Caco-2 (cell line): ENCODE results near the gene PGA4. TPM values are rescaled to one million over a fixed set of nuclear protein-coding genes. Genes with fewer than 3 reads are reported as not detected.

Source experiments
- BruUV-seq: library from RNA; stranded (reverse); fragments of 400-500 nt; replicated peaks from 2 replicates; lab custom pipeline; 2021; lab: Mats Ljungman, UMichigan
- CTCF ChIA-PET: fragments of 300-600 bp; sonication (Branson Sonifier 250); formaldehyde crosslinking; loops from one replicate; lab custom pipeline; 2022; ENCODE audit warnings: antibody characterized with exemption; lab: Charles Lee
- POLR2A ChIA-PET: fragments of 300-600 bp; sonication (Branson Sonifier 250); formaldehyde crosslinking; loops from one replicate; lab custom pipeline; 2022; ENCODE audit warnings: antibody characterized with exemption; lab: Charles Lee
- DNase-seq, 2 experiments: peaks; one replicate each; pipeline versions ENCODE4 v3.0.0 to v3.0.0-alpha.2; 2020 to 2022
- H3K27me3 ChIP-seq: replicated peaks from 2 replicates; pipeline ENCODE4 v1.6.0; 2011; ENCODE audit warnings: low read length; ENCODE audit not compliant: control insufficient read depth, insufficient read depth
- H3K36me3 ChIP-seq: 2 replicates; pipeline ENCODE4 v1.5.1; 2011; ENCODE audit warnings: low read length; ENCODE audit not compliant: control insufficient read depth, insufficient read depth
- H3K4me1 ChIP-seq: fragments of 250-450 bp; sonication (Bioruptor Pico); 2 replicates; pipeline ENCODE4 v1.5.1; 2020; ENCODE audit warnings: mild to moderate bottlenecking
- H3K4me3 ChIP-seq: 2 replicates; pipeline ENCODE4 v1.5.1; 2011; ENCODE audit warnings: low read depth, mild to moderate bottlenecking, control low read depth, low read length
- H3K9me3 ChIP-seq: fragments of 250-450 bp; sonication (Bioruptor Pico); 2 replicates; pipeline ENCODE4 v1.5.1; 2020; ENCODE audit warnings: mild to moderate bottlenecking, moderate library complexity
- H3K27ac Mint-ChIP-seq: one replicate; pipeline ENCODE4 v1.8.0; 2022; ENCODE audit warnings: mixed read lengths; ENCODE audit not compliant: unreplicated experiment
- H3K27me3 Mint-ChIP-seq: one replicate; pipeline ENCODE4 v1.8.0; 2022; ENCODE audit warnings: mixed read lengths; ENCODE audit not compliant: insufficient read depth, unreplicated experiment
- H3K36me3 Mint-ChIP-seq: one replicate; pipeline ENCODE4 v1.8.0; 2022; ENCODE audit warnings: mild to moderate bottlenecking, mixed read lengths; ENCODE audit not compliant: insufficient read depth, unreplicated experiment
- H3K4me1 Mint-ChIP-seq: one replicate; pipeline ENCODE4 v1.8.0; 2022; ENCODE audit warnings: low read depth, mixed read lengths; ENCODE audit not compliant: unreplicated experiment
- H3K4me3 Mint-ChIP-seq: one replicate; pipeline ENCODE4 v1.8.0; 2022; ENCODE audit warnings: mild to moderate bottlenecking, moderate library complexity, mixed read lengths; ENCODE audit not compliant: unreplicated experiment
- H3K9me3 Mint-ChIP-seq: one replicate; pipeline ENCODE4 v1.8.0; 2022; ENCODE audit warnings: mixed read lengths; ENCODE audit not compliant: unreplicated experiment
- CTCF ChIP-seq, 2 experiments: fragments of 200-600 bp in 1 of 2; IDR thresholded peaks; 1 replicate in 1 of 2; 2 replicates in 1 of 2; pipeline versions ENCODE4 v1.5.1 to v1.8.0; 2011 to 2022; ENCODE audit warnings: antibody characterized with exemption in 1 of 2, control low read depth in 1 of 2, inconsistent platforms in 1 of 2, low read depth in 1 of 2, low read length in 1 of 2, mild to moderate bottlenecking in 1 of 2, moderate library complexity in 1 of 2; ENCODE audit not compliant: insufficient read depth in 1 of 2, severe bottlenecking in 1 of 2, unreplicated experiment in 1 of 2
- intact Hi-C: fragments of 100-400 bp; cut with micrococcal nuclease; formaldehyde crosslinking; loops from one replicate; pipeline ENCODE4 v1.10.0; 2022; ENCODE audit not compliant: unreplicated experiment
- total RNA-seq: library from RNA; stranded (reverse); gene quantifications from 2 replicates; pipeline ENCODE4 v1.2.3, GENCODE V29; 2022

PGA4 gene
- total RNA-seq, 1 experiment from 2014 or later, result not detected

GRCh38 chr11:61277186-61278000 is 55.2 kb downstream of the PGA4 start:
- no peak for DNase-seq
- no peak overlapping the region for H3K4me3 ChIP-seq
- Mint-ChIP-seq H3K27me3 (no peaks in the 10 kb centered on the region), H3K36me3 (peaks cover 7% of the 10 kb centered on the region), H3K9me3 (no peaks in the 10 kb centered on the region), H3K4me3 (no peak overlapping the region), H3K27ac (no peak overlapping the region), H3K4me1 (no peaks in the 10 kb centered on the region)
- H3K4me1 ChIP-seq, result no peaks in the 10 kb centered on the region
- intact Hi-C loops, result no loop called here
- H3K9me3 ChIP-seq, result no peaks in the 10 kb centered on the region
- H3K36me3 ChIP-seq, result no peaks in the 10 kb centered on the region; the same call in 1 of the 2 replicates
- CTCF ChIA-PET, result interaction anchor here (0.6 to 0.9 kb wide), 2 partner anchors 14 to 108 kb away, joined by 3 read pairs; no protein-coding TSS in a partner anchor
- no peak for TF ChIP-seq CTCF (IDR thresholded peaks at IDR 0.05; ENCODE audit: insufficient read depth in 1 of 2, low read depth in 1 of 2, low read length in 1 of 2, severe bottlenecking in 1 of 2, unreplicated experiment in 1 of 2)
- H3K27me3 ChIP-seq, result no peaks in the 10 kb centered on the region
- POLR2A ChIA-PET, result interaction anchor here (0.6 kb wide), 1 partner anchor 56 kb away, joined by 3 read pairs; no protein-coding TSS in a partner anchor
- BruUV-seq, result no TSS peak

- DNase-seq, result no peak
- CTCF ChIA-PET, result interaction anchor here (0.9 kb wide), 1 partner anchor 108 kb away, joined by 3 read pairs; no protein-coding TSS in a partner anchor
These were observed 55.9 kb downstream of the PGA4 start for GRCh38 chr11:61278001-61278470.

More at GRCh38 chr11:61278001-61278470, 55.9 kb downstream of the PGA4 start:
- Histone ChIP-seq H3K4me3 (no peak overlapping the region), H3K27me3 (no peaks in the 10 kb centered on the region), H3K9me3 (no peaks in the 10 kb centered on the region), H3K36me3 (peaks cover 2% of the 10 kb centered on the region), H3K4me1 (no peaks in the 10 kb centered on the region)
- TF ChIP-seq CTCF (IDR thresholded peaks at IDR 0.05; ENCODE audit: insufficient read depth in 1 of 2, low read depth in 1 of 2, low read length in 1 of 2, severe bottlenecking in 1 of 2, unreplicated experiment in 1 of 2), result no peak
- H3K4me3 Mint-ChIP-seq, result no peak overlapping the region
- no peaks in the 10 kb centered on the region for H3K9me3 Mint-ChIP-seq
- H3K36me3 Mint-ChIP-seq, result peaks cover 10% of the 10 kb centered on the region
- POLR2A ChIA-PET, result interaction anchor here (0.6 kb wide), 1 partner anchor 56 kb away, joined by 3 read pairs; no protein-coding TSS in a partner anchor
- no TSS peak for BruUV-seq
- H3K27ac Mint-ChIP-seq, result no peak overlapping the region
- intact Hi-C loops, result no loop called here
- H3K27me3 Mint-ChIP-seq, result no peaks in the 10 kb centered on the region
- no peaks in the 10 kb centered on the region for H3K4me1 Mint-ChIP-seq
